CD4-positive, CD25-positive, alpha-beta regulatory T cell (primary cell): ENCODE data around the gene ANGPTL7. TPM values are rescaled to one million over a fixed set of nuclear protein-coding genes. Genes with fewer than 3 reads are reported as not detected.
"Not testable (repeated sequence)": the region's sequence is repeated elsewhere in the genome, so short reads cannot be mapped to it uniquely, and the experiment has no call there.

Experiments used
- ATAC-seq, 2 donors: fragments of 150-1000 bp; cut with Tn5 transposase; one replicate each; pipeline ENCODE4 v1.10.0; 2021; ENCODE audit warnings: low read depth in 2 of 2, moderate number of reproducible peaks in 2 of 2, moderate library complexity in 1 of 2
- DNase-seq, 3 donors: peaks; one replicate each; pipeline versions ENCODE4 v3.0.0 to v3.0.0-alpha.2; 2012 to 2022; ENCODE audit warnings: mixed read lengths in 1 of 3
- H3K27ac ChIP-seq: one replicate; pipeline ENCODE4 v1.7.0; 2013; ENCODE audit warnings: mild to moderate bottlenecking, low read length; ENCODE audit not compliant: insufficient read depth, poor library complexity, severe bottlenecking
- H3K27me3 ChIP-seq: one replicate; pipeline ENCODE4 v1.7.0; 2013; ENCODE audit warnings: low read length; ENCODE audit not compliant: control insufficient read depth, insufficient read depth
- H3K36me3 ChIP-seq: one replicate; pipeline ENCODE4 v1.7.0; 2013; ENCODE audit warnings: mild to moderate bottlenecking, low read length, moderate library complexity; ENCODE audit not compliant: control insufficient read depth, insufficient read depth
- H3K4me1 ChIP-seq: 2 replicates; pipeline ENCODE4 v1.7.0; 2013; ENCODE audit warnings: mild to moderate bottlenecking, low read length; ENCODE audit not compliant: insufficient read depth, control insufficient read depth, poor library complexity, severe bottlenecking
- H3K4me3 ChIP-seq: one replicate; pipeline ENCODE4 v1.7.0; 2013; ENCODE audit warnings: low read depth, mild to moderate bottlenecking, low read length, moderate library complexity
- H3K9me3 ChIP-seq, 2 experiments: 1 replicate in 1 of 2; 2 replicates in 1 of 2; pipeline ENCODE4 v1.7.0; 2013; ENCODE audit warnings: low read length in 2 of 2, mild to moderate bottlenecking in 1 of 2, moderate library complexity in 1 of 2; ENCODE audit not compliant: control insufficient read depth in 2 of 2
- H3K27ac Mint-ChIP-seq, 3 donors: one replicate each; pipeline ENCODE4 v1.8.0; 2020 to 2022; ENCODE audit warnings: mild to moderate bottlenecking in 3 of 3, mixed read lengths in 3 of 3, moderate library complexity in 2 of 3
- H3K27me3 Mint-ChIP-seq: one replicate; pipeline ENCODE4 v1.8.0; 2022; ENCODE audit warnings: mild to moderate bottlenecking, mixed read lengths
- H3K36me3 Mint-ChIP-seq: one replicate; pipeline ENCODE4 v1.8.0; 2020; ENCODE audit warnings: mixed read lengths
- H3K4me1 Mint-ChIP-seq, 4 donors: one replicate each; pipeline ENCODE4 v1.8.0; 2020 to 2022; ENCODE audit warnings: mixed read lengths in 4 of 4, mild to moderate bottlenecking in 1 of 4
- H3K4me3 Mint-ChIP-seq, 4 donors: one replicate each; pipeline ENCODE4 v1.8.0; 2020 to 2022; ENCODE audit warnings: mild to moderate bottlenecking in 4 of 4, mixed read lengths in 4 of 4, moderate library complexity in 3 of 4
- H3K9me3 Mint-ChIP-seq, 7 donors: one replicate each; pipeline ENCODE4 v1.8.0; 2020 to 2022; ENCODE audit warnings: mixed read lengths in 7 of 7, mild to moderate bottlenecking in 3 of 7, moderate library complexity in 2 of 7
- polyA plus RNA-seq, 4 donors: library from polyadenylated mRNA; unstranded; fragments of 300-500 nt; fragmentation: Illumina TruSeq; gene quantifications; one replicate each; pipeline ENCODE4 v1.2.3, GENCODE V29; 2021
- total RNA-seq: library from RNA; stranded (reverse); gene quantifications from one replicate; pipeline ENCODE4 v1.2.3, GENCODE V29; 2022

The ANGPTL7 gene
- total and polyA plus RNA-seq, 5 donors from 2014 or later = not detected

- Mint-ChIP-seq H3K27me3 (no peaks in the 10 kb centered on the region), H3K4me1 (peaks cover 0 to 5% (median 2%) of the 10 kb centered on the region in 4 donors), H3K9me3 (no peaks in the 10 kb centered on the region), H3K4me3 (no peak overlapping the region), H3K27ac (peak overlapping the region in 1 of 3 donors; percentile 82), H3K36me3 (peaks cover 10% of the 10 kb centered on the region)
- peaks cover 20% of the 10 kb centered on the region for H3K36me3 ChIP-seq
- H3K4me3 ChIP-seq = no peak overlapping the region
- no peaks in the 10 kb centered on the region for H3K4me1 ChIP-seq
- no peaks in the 10 kb centered on the region for H3K9me3 ChIP-seq
- ATAC-seq (no peak), DNase-seq (no peak)
- H3K27me3 ChIP-seq = no peaks in the 10 kb centered on the region
- no peak overlapping the region for H3K27ac ChIP-seq
These were observed 14.8 kb upstream of the ANGPTL7 start for GRCh38 chr1:11174261-11174942.

DNA sequence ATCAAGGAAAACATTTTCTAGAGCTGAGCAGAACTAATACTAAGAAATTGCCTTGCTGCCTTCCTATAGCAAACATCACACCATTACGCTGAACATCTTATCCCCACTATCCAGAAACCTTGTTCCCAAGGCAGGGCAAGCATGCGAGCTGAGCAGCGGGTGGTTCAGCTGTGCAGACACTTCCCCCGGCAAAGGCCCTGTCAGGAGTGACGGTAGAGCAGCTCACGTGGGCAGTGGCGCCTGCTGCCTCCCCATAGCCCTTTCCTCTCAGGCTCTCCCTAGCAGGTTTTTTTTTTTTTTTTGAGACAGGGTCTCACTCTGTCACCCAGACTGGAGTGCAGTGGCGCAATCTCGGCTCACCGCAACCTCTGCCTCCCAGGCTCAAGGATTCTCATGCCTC, 13.7 kb upstream of the ANGPTL7 start:
- Histone ChIP-seq H3K27me3 (no peaks in the 10 kb centered on the region), H3K36me3 (peaks cover 24% of the 10 kb centered on the region), H3K4me3 (no peak overlapping the region), H3K4me1 (no peaks in the 10 kb centered on the region), H3K9me3 (no peaks in the 10 kb centered on the region), H3K27ac (no peak overlapping the region)
- Mint-ChIP-seq H3K36me3 (peaks cover 16% of the 10 kb centered on the region), H3K9me3 (no peaks in the 10 kb centered on the region), H3K4me3 (no peak overlapping the region), H3K27ac (peak overlapping the region in 1 of 3 donors; percentile 23), H3K27me3 (no peaks in the 10 kb centered on the region), H3K4me1 (peaks cover 0 to 4% (median 0%) of the 10 kb centered on the region in 4 donors)
- no peak for DNase-seq
- no peak for ATAC-seq

GRCh38 chr1:11176081-11176706, 13.0 kb upstream of the ANGPTL7 start:
- Histone ChIP-seq H3K27ac (no peak overlapping the region), H3K27me3 (no peaks in the 10 kb centered on the region), H3K9me3 (no peaks in the 10 kb centered on the region), H3K4me3 (no peak overlapping the region), H3K36me3 (peaks cover 28% of the 10 kb centered on the region), H3K4me1 (no peaks in the 10 kb centered on the region)
- Mint-ChIP-seq H3K9me3 (no peaks in the 10 kb centered on the region), H3K27ac (no peak overlapping the region), H3K4me3 (no peak overlapping the region), H3K4me1 (peaks cover 0 to 4% (median 0%) of the 10 kb centered on the region in 4 donors), H3K27me3 (no peaks in the 10 kb centered on the region), H3K36me3 (peaks cover 18% of the 10 kb centered on the region)
- DNase-seq (no peak), ATAC-seq (no peak)

GRCh38 chr1:11178021-11179015, 10.8 kb upstream of the ANGPTL7 start:
- Histone ChIP-seq H3K27ac (no peak overlapping the region), H3K4me1 (no peaks in the 10 kb centered on the region), H3K4me3 (no peak overlapping the region), H3K36me3 (peaks cover 33% of the 10 kb centered on the region), H3K27me3 (no peaks in the 10 kb centered on the region), H3K9me3 (no peaks in the 10 kb centered on the region)
- peaks cover 0 to 4% (median 0%) of the 10 kb centered on the region in 4 donors for H3K4me1 Mint-ChIP-seq
- ATAC-seq (no peak), DNase-seq (no peak)
- peaks cover 25% of the 10 kb centered on the region for H3K36me3 Mint-ChIP-seq
- H3K4me3 Mint-ChIP-seq = no peak overlapping the region
- no peak overlapping the region for H3K27ac Mint-ChIP-seq
- no peaks in the 10 kb centered on the region for H3K9me3 Mint-ChIP-seq
- H3K27me3 Mint-ChIP-seq = no peaks in the 10 kb centered on the region

GRCh38 chr1:11179125-11179524, 10.0 kb upstream of the ANGPTL7 start:
- Mint-ChIP-seq H3K4me1 (peaks cover 0 to 4% (median 0%) of the 10 kb centered on the region in 4 donors), H3K27me3 (no peaks in the 10 kb centered on the region), H3K4me3 (no peak overlapping the region), H3K27ac (peak overlapping the region in 1 of 3 donors; percentile 11), H3K9me3 (no peaks in the 10 kb centered on the region), H3K36me3 (peaks cover 22% of the 10 kb centered on the region)
- H3K27me3 ChIP-seq = no peaks in the 10 kb centered on the region
- H3K9me3 ChIP-seq = no peaks in the 10 kb centered on the region
- no peak overlapping the region for H3K4me3 ChIP-seq
- no peak for DNase-seq
- no peaks in the 10 kb centered on the region for H3K4me1 ChIP-seq
- no peak for ATAC-seq
- H3K27ac ChIP-seq = no peak overlapping the region
- peaks cover 35% of the 10 kb centered on the region for H3K36me3 ChIP-seq

DNA sequence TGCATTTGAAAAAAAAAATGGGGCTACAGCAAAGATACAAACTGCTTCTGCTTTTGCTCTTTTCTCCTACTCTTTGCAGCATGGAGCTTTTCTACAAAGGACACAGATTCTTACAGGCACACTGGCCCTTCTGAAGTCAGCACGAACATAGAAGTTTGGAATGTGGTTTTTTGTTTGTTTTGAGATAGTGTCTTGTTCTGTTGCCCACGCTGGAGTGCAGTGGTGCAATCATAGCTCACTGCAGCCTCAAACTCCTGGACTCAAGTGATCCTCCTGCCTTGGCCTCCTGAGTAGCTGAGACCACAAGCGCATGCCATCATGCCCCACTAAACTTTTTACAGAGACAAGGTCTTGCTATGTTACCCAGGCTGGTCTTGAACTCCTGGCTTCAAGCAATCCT, 9.4 kb upstream of the ANGPTL7 start:
- H3K36me3 Mint-ChIP-seq = peaks cover 22% of the 10 kb centered on the region
- H3K9me3 ChIP-seq, H3K4me3 ChIP-seq, DNase-seq, ATAC-seq, H3K4me1 ChIP-seq, H3K27ac ChIP-seq, H3K4me3 Mint-ChIP-seq, H3K4me1 Mint-ChIP-seq, H3K27me3 ChIP-seq, H3K27me3 Mint-ChIP-seq, H3K9me3 Mint-ChIP-seq: not testable (repeated sequence)
- H3K36me3 ChIP-seq = peaks cover 41% of the 10 kb centered on the region
- H3K27ac Mint-ChIP-seq = peak overlapping the region in 1 of 3 donors; percentile 55

DNA sequence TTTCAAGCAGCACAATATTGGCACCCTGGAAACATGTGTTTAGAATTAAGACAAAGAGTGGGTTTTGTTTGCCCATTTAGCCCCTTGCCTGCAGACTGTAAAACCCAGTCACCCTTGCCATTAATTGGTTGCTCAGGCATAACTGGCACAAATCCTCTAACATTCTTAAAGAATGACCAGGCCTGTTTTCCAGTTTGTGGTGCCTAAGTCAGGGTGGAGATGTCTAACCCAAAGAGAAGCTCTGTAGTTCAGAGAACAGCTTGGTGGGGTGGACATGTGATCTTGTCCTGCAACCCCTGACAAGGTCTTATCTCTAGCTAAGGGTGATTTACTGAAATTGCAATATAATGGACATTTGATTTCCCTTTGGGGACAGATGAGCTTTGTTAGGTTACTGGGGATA, 8.8 kb upstream of the ANGPTL7 start:
- Mint-ChIP-seq H3K27ac (peak overlapping the region in 1 of 3 donors; percentile 49), H3K36me3 (peaks cover 25% of the 10 kb centered on the region), H3K4me1 (peaks cover 0 to 2% (median 0%) of the 10 kb centered on the region in 4 donors), H3K9me3 (no peaks in the 10 kb centered on the region), H3K4me3 (no peak overlapping the region), H3K27me3 (no peaks in the 10 kb centered on the region)
- Histone ChIP-seq H3K27me3 (no peaks in the 10 kb centered on the region), H3K4me1 (no peaks in the 10 kb centered on the region), H3K36me3 (peaks cover 45% of the 10 kb centered on the region), H3K27ac (no peak overlapping the region), H3K4me3 (no peak overlapping the region), H3K9me3 (no peaks in the 10 kb centered on the region)
- DNase-seq (no peak), ATAC-seq (no peak)
